ENCODE measurements around the gene DOLPP1. TPM values are rescaled to one million over a fixed set of nuclear protein-coding genes. Genes with fewer than 3 reads are reported as not detected.

DOLPP1 gene
- total and polyA plus RNA-seq, 2 of the 8 experiments (the other 6 are each of a cell fraction or from before 2014, with no cell fraction given): 36.0 to 45.3 TPM

GRCh38 chr9:129105857-129106694, 25.2 kb downstream of the DOLPP1 start (continued):
- TF ChIP-seq GTF2F1 (IDR thresholded peaks at IDR 0.05; ENCODE audit: borderline replicate concordance, low read depth, low read length) (no peak), TAF7 (optimal IDR thresholded peaks at IDR 0.05; ENCODE audit: borderline replicate concordance, low read depth, low read length) (no peak), ASH2L (IDR thresholded peaks at IDR 0.05; ENCODE audit: low read length) (no peak), E2F6 (IDR thresholded peaks at IDR 0.05) (no peak), KDM5A (IDR thresholded peaks at IDR 0.05; ENCODE audit: low read length) (no peak), EGR1 (IDR thresholded peaks at IDR 0.05; ENCODE audit: borderline replicate concordance, low read depth, low read length) (no peak)
- TF ChIP-seq, protein P1, sequence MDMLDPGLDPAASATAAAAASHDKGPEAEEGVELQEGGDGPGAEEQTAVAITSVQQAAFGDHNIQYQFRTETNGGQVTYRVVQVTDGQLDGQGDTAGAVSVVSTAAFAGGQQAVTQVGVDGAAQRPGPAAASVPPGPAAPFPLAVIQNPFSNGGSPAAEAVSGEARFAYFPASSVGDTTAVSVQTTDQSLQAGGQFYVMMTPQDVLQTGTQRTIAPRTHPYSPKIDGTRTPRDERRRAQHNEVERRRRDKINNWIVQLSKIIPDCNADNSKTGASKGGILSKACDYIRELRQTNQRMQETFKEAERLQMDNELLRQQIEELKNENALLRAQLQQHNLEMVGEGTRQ (IDR thresholded peaks at IDR 0.05; ENCODE audit: low read length): no peak
- TF ChIP-seq, protein P2, sequence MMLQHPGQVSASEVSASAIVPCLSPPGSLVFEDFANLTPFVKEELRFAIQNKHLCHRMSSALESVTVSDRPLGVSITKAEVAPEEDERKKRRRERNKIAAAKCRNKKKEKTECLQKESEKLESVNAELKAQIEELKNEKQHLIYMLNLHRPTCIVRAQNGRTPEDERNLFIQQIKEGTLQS (IDR thresholded peaks at IDR 0.05; ENCODE audit: insufficient read depth, low read depth, low read length): no peak

All from H1 (cell line).